ENCODE data around the gene FUS. TPM values are rescaled to one million over a fixed set of nuclear protein-coding genes. Genes with fewer than 3 reads are reported as not detected.

The FUS gene
- total and polyA plus RNA-seq, 2 of the 13 experiments (the other 11 are each of a cell fraction or from before 2014, with no cell fraction given): 68.1 to 168 TPM

- TF ChIP-seq, protein P1, sequence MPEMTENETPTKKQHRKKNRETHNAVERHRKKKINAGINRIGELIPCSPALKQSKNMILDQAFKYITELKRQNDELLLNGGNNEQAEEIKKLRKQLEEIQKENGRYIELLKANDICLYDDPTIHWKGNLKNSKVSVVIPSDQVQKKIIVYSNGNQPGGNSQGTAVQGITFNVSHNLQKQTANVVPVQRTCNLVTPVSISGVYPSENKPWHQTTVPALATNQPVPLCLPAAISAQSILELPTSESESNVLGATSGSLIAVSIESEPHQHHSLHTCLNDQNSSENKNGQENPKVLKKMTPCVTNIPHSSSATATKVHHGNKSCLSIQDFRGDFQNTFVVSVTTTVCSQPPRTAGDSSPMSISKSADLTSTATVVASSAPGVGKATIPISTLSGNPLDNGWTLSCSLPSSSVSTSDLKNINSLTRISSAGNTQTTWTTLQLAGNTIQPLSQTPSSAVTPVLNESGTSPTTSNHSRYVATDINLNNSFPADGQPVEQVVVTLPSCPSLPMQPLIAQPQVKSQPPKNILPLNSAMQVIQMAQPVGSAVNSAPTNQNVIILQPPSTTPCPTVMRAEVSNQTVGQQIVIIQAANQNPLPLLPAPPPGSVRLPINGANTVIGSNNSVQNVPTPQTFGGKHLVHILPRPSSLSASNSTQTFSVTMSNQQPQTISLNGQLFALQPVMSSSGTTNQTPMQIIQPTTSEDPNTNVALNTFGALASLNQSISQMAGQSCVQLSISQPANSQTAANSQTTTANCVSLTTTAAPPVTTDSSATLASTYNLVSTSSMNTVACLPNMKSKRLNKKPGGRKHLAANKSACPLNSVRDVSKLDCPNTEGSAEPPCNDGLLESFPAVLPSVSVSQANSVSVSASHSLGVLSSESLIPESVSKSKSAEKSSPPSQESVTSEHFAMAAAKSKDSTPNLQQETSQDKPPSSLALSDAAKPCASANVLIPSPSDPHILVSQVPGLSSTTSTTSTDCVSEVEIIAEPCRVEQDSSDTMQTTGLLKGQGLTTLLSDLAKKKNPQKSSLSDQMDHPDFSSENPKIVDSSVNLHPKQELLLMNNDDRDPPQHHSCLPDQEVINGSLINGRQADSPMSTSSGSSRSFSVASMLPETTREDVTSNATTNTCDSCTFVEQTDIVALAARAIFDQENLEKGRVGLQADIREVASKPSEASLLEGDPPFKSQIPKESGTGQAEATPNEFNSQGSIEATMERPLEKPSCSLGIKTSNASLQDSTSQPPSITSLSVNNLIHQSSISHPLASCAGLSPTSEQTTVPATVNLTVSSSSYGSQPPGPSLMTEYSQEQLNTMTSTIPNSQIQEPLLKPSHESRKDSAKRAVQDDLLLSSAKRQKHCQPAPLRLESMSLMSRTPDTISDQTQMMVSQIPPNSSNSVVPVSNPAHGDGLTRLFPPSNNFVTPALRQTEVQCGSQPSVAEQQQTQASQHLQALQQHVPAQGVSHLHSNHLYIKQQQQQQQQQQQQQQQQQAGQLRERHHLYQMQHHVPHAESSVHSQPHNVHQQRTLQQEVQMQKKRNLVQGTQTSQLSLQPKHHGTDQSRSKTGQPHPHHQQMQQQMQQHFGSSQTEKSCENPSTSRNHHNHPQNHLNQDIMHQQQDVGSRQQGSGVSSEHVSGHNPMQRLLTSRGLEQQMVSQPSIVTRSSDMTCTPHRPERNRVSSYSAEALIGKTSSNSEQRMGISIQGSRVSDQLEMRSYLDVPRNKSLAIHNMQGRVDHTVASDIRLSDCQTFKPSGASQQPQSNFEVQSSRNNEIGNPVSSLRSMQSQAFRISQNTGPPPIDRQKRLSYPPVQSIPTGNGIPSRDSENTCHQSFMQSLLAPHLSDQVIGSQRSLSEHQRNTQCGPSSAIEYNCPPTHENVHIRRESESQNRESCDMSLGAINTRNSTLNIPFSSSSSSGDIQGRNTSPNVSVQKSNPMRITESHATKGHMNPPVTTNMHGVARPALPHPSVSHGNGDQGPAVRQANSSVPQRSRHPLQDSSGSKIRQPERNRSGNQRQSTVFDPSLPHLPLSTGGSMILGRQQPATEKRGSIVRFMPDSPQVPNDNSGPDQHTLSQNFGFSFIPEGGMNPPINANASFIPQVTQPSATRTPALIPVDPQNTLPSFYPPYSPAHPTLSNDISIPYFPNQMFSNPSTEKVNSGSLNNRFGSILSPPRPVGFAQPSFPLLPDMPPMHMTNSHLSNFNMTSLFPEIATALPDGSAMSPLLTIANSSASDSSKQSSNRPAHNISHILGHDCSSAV (CRISPR knock-in tag; IDR thresholded peaks at IDR 0.05; ENCODE audit: borderline replicate concordance): no peak
- no peak for TF ChIP-seq ZNF607 (CRISPR knock-in tag; IDR thresholded peaks at IDR 0.05; ENCODE audit: borderline replicate concordance)
- peak; percentile 17; the same call in 1 of the 2 replicates for TF ChIP-seq THAP9 (CRISPR knock-in tag; IDR thresholded peaks at IDR 0.05; ENCODE audit: borderline replicate concordance)
- TF ChIP-seq FOXO1 (CRISPR knock-in tag; IDR thresholded peaks at IDR 0.05): 0 out of 2 replicates have a peak, but pooled peaks have one; percentile 5
- TF ChIP-seq THAP8 (CRISPR knock-in tag; IDR thresholded peaks at IDR 0.05; ENCODE audit: borderline replicate concordance): no peak
- TF ChIP-seq CEBPB (IDR thresholded peaks at IDR 0.05; ENCODE audit: borderline replicate concordance, low read depth, low read length): no peak
- 0 out of 2 replicates have a peak, but pooled peaks have one; percentile 14 for TF ChIP-seq ZNF589 (CRISPR knock-in tag; conservative IDR thresholded peaks at IDR 0.05)
- TF ChIP-seq HDAC1 (CRISPR knock-in tag; IDR thresholded peaks at IDR 0.05): no peak
- no peak for TF ChIP-seq ZSCAN22 (CRISPR knock-in tag; IDR thresholded peaks at IDR 0.05)
- TF ChIP-seq EHMT2 (IDR thresholded peaks at IDR 0.05; ENCODE audit: borderline replicate concordance, low read depth, low read length): no peak
- peak; percentile 37; the same call in 1 of the 2 replicates for TF ChIP-seq ZNF556 (CRISPR knock-in tag; IDR thresholded peaks at IDR 0.05; ENCODE audit: borderline replicate concordance)
- peak; percentile 27 for TF ChIP-seq U2AF1 (optimal IDR thresholded peaks at IDR 0.05; ENCODE audit: low read depth, low read length)
Measured at GRCh38 chr16:31135535-31136286, 44.2 kb upstream of the FUS start, which contains the start of gene PRSS8 (continued).

Data from HepG2 (cell line).